DOHH2 (cell line): ENCODE data around the gene NPBWR2.

ENCODE experiments used
- EZH2phosphoT487 ChIP-seq: fragments of 200-600 bp; sonication (generic); IDR thresholded peaks from 2 replicates; pipeline ENCODE4 v1.6.1; 2017; ENCODE audit warnings: borderline replicate concordance, mild to moderate bottlenecking, antibody characterized with exemption, low read length, moderate library complexity, mixed read lengths
- TF ChIP-seq, protein P1 (sequence below): fragments of 200-600 bp; sonication (generic); IDR thresholded peaks from one replicate; pipeline ENCODE4 v1.5.1; 2014; ENCODE audit warnings: antibody characterized with exemption, mild to moderate bottlenecking, low read depth, low read length; ENCODE audit not compliant: poor library complexity, severe bottlenecking

DNA sequence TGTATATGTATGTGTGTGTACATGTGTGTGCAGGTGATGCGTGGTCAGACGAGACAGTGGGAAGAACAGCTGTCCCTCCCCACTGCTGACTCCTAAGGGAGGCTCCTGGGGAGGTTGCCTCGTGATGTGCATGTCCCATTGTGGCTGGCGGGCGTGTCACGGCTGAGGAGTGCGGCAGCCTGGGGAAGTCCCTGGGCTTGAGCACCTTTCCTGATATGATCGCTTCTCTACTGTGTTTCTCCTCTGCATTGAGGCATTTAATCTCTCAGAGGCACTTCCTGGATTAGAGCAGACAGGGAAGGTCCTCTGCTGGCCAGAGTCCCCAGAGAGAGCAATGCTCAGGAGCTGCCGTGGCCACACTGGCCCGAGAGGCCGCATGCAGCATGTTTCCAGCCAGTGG lies 11.4 kb downstream of the NPBWR2 start:
- TF ChIP-seq EZH2phosphoT487 = no peak
- TF ChIP-seq, protein P1, sequence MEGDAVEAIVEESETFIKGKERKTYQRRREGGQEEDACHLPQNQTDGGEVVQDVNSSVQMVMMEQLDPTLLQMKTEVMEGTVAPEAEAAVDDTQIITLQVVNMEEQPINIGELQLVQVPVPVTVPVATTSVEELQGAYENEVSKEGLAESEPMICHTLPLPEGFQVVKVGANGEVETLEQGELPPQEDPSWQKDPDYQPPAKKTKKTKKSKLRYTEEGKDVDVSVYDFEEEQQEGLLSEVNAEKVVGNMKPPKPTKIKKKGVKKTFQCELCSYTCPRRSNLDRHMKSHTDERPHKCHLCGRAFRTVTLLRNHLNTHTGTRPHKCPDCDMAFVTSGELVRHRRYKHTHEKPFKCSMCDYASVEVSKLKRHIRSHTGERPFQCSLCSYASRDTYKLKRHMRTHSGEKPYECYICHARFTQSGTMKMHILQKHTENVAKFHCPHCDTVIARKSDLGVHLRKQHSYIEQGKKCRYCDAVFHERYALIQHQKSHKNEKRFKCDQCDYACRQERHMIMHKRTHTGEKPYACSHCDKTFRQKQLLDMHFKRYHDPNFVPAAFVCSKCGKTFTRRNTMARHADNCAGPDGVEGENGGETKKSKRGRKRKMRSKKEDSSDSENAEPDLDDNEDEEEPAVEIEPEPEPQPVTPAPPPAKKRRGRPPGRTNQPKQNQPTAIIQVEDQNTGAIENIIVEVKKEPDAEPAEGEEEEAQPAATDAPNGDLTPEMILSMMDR = no peak
